ENCODE measurements around the gene ST13.

ST13 gene

DNA sequence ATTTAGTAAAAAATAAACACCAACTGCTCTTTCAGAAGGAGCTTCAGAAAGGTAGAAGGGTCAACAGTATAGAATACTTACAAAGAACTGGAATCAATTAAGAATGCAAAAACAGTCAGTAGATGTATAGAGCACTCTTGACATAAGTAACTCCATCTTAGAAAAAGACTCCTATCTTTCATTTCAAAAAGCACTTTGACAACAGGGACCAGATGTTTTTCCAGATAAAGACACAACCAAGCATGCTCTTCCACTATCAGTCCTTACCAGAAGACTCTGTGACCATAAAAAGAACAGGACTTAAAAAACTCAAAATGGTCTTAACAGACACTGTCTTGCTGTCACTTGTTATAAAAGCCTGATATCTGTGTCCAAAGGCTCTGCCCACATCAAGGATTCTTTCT lies 42.5 kb downstream of the ST13 start:
- Histone ChIP-seq H3K27ac (ENCODE audit: low read depth, low read length) (no peak overlapping the region), H3K9me3 (ENCODE audit: insufficient read depth, low read depth, low read length) (no peaks in the 10 kb centered on the region), H3K36me3 (ENCODE audit: insufficient read depth, low read length) (peaks cover 18% of the 10 kb centered on the region; the same call in 1 of the 2 replicates), H3K4me3 (ENCODE audit: low read length) (no peak overlapping the region), H3K4me1 (ENCODE audit: insufficient read depth, low read length) (peaks cover 8% of the 10 kb centered on the region; the same call in 1 of the 2 replicates), H3K9ac (ENCODE audit: low read depth, low read length) (no peak overlapping the region), H3K27me3 (ENCODE audit: insufficient read depth, low read length) (no peaks in the 10 kb centered on the region)

DNA sequence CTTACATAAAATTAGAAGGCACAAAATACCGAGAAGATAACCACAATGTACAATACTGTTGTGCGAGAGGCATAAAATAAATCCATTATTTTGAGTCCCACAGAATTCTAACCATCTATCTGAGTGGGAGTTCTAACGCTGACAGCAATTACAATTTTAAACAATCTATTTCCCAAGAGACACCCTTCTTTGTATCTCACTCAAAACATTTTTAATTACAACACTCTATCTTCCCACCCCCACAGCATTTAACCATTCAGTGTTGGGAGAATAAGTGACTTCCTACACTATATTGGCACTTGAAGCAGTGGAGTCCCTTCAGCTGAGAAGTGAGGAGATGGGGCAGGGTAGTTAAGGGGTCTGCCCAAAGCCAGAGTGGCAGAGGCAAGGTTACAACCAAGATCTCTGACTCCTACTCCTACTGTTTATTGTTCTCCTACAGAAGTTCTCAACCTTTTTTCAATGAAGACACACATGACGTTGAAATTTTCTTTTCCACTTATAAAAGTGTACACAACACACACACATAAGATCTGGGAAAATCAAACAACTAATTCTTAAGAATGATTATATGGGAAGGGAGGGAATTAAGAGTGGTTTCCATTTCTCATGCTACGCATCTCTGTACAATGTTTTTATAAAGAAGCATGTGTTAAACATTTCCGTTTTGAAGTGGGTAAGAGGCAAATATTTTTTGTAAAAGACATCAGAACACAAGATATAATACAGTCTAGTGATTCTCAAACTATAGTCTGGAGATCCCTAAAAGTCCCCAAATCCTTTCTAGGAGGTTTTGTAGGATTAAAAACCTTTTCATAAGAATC lies 48.2 kb downstream of the ST13 start:
- Histone ChIP-seq H3K9ac (ENCODE audit: low read depth, low read length) (no peak overlapping the region), H3K36me3 (ENCODE audit: insufficient read depth, low read length) (peaks cover 11% of the 10 kb centered on the region; the same call in 1 of the 2 replicates), H3K9me3 (ENCODE audit: insufficient read depth, low read depth, low read length) (no peaks in the 10 kb centered on the region), H3K4me1 (ENCODE audit: insufficient read depth, low read length) (no peaks in the 10 kb centered on the region), H3K27me3 (ENCODE audit: insufficient read depth, low read length) (no peaks in the 10 kb centered on the region), H3K4me3 (ENCODE audit: low read length) (no peak overlapping the region), H3K27ac (ENCODE audit: low read depth, low read length) (no peak overlapping the region)
- 72% methylated on average over 4 of the region's 6 CpGs for WGBS

DNA sequence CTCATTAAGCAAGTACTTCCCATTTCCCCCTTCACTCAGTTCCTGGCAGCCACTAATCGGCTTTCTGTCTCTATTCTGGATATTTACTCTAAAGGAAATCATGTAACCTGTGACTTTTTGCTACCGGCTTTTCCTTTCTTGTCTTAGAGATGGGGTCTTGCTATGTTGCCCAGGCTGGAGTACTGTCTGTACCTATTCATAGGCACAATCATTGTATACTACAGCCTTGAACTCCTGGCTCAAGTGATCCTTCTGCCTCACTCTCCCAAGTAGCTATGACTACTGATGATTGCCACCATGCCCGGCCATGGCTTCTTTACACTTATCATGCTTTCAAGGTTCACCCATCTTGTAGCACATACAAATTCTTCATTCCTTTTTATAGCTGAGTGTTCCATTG lies 49.7 kb downstream of the ST13 start:
- Histone ChIP-seq H3K36me3 (ENCODE audit: insufficient read depth, low read length) (peaks cover 6% of the 10 kb centered on the region; the same call in 1 of the 2 replicates), H3K9ac (ENCODE audit: low read depth, low read length) (no peak overlapping the region), H3K4me1 (ENCODE audit: insufficient read depth, low read length) (no peaks in the 10 kb centered on the region), H3K27ac (ENCODE audit: low read depth, low read length) (no peak overlapping the region), H3K9me3 (ENCODE audit: insufficient read depth, low read depth, low read length) (no peaks in the 10 kb centered on the region), H3K27me3 (ENCODE audit: insufficient read depth, low read length) (no peaks in the 10 kb centered on the region), H3K4me3 (ENCODE audit: low read length) (no peak overlapping the region)
- WGBS: 93% methylated on average over 3 of the region's 3 CpGs

DNA sequence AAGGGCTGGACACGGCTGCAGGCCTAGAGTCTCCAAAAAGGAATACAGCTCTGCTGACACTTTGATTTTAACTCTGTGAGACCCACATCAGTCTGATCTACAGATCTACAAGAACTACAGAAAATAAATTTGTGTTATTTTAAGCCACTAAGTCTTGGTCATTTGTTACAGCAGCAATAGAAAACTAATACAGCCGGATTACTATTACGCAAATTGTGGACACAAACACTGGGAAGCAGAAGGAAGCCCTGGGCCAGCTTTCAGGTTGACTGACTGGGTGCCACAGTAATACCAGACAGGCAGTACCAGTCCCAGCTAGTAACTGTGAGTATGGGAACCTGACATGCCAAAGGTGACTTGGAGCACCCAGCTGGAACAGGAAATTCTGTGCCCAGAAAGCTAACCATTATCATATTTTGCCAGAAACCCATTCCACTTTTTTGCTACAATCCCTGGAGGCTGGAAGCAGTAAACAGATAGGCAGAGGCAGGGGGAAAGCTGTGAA lies 50.7 kb downstream of the ST13 start:
- no peak overlapping the region for H3K4me3 ChIP-seq (ENCODE audit: low read length)
- no peaks in the 10 kb centered on the region for H3K4me1 ChIP-seq (ENCODE audit: insufficient read depth, low read length)
- H3K36me3 ChIP-seq (ENCODE audit: insufficient read depth, low read length): peaks cover 6% of the 10 kb centered on the region; the same call in 1 of the 2 replicates
- no peak overlapping the region for H3K9ac ChIP-seq (ENCODE audit: low read depth, low read length)
- H3K27me3 ChIP-seq (ENCODE audit: insufficient read depth, low read length): no peaks in the 10 kb centered on the region
- no peak overlapping the region for H3K27ac ChIP-seq (ENCODE audit: low read depth, low read length)
- no peaks in the 10 kb centered on the region for H3K9me3 ChIP-seq (ENCODE audit: insufficient read depth, low read depth, low read length)
- 92% methylated on average over 3 of the region's 3 CpGs for WGBS

DNA sequence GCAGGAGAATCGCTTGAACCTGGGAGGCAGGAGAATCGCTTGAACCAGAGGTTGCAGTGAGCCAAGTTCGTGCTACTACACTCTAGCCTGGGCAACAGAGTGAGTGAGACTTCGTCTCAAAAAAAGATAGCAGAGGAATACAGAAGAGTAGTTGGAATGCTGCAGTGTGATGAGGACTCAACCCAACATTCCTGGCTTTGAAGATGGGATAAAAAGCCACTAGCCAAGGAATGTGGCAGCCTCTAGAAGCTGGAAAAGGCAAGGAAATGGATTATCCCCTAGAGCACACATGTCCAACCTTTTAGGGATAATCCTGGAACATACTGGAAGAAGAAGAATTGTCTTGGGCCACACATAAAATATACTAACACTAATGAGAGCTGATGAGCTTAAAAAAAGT lies 51.2 kb downstream of the ST13 start:
- no peak overlapping the region for H3K4me3 ChIP-seq (ENCODE audit: low read length)
- WGBS: 90% methylated on average over 4 of the region's 4 CpGs
- H3K27me3 ChIP-seq (ENCODE audit: insufficient read depth, low read length): no peaks in the 10 kb centered on the region
- peaks cover 6% of the 10 kb centered on the region; the same call in 1 of the 2 replicates for H3K36me3 ChIP-seq (ENCODE audit: insufficient read depth, low read length)
- no peak overlapping the region for H3K9ac ChIP-seq (ENCODE audit: low read depth, low read length)
- H3K9me3 ChIP-seq (ENCODE audit: insufficient read depth, low read depth, low read length): no peaks in the 10 kb centered on the region
- no peak overlapping the region for H3K27ac ChIP-seq (ENCODE audit: low read depth, low read length)
- H3K4me1 ChIP-seq (ENCODE audit: insufficient read depth, low read length): no peaks in the 10 kb centered on the region

DNA sequence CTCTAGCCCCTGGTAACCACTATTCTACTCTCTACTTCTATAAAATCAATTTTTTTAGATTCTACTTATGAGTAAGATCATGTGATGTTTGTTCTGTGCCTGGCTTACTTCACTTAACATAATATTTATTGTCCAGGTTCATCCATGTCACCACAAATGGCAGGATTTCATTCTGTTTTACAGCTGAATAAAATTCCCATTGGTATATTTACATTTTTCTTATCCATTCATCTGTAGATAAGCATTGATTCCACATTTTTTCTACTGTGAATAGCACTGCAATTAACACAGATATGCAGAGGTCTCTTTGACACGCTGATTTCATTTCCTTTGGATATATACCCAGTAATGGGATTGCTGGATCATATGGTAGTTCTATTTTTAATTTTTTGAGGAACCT lies 53.1 kb downstream of the ST13 start:
- no peaks in the 10 kb centered on the region for H3K9me3 ChIP-seq (ENCODE audit: insufficient read depth, low read depth, low read length)
- H3K27me3 ChIP-seq (ENCODE audit: insufficient read depth, low read length): no peaks in the 10 kb centered on the region
- H3K36me3 ChIP-seq (ENCODE audit: insufficient read depth, low read length): peaks cover 6% of the 10 kb centered on the region; the same call in 1 of the 2 replicates
- no peak overlapping the region for H3K4me3 ChIP-seq (ENCODE audit: low read length)
- 100% methylated on average over 1 of the region's 1 CpG for WGBS
- H3K27ac ChIP-seq (ENCODE audit: low read depth, low read length): no peak overlapping the region
- H3K9ac ChIP-seq (ENCODE audit: low read depth, low read length): no peak overlapping the region
- no peaks in the 10 kb centered on the region for H3K4me1 ChIP-seq (ENCODE audit: insufficient read depth, low read length)

DNA sequence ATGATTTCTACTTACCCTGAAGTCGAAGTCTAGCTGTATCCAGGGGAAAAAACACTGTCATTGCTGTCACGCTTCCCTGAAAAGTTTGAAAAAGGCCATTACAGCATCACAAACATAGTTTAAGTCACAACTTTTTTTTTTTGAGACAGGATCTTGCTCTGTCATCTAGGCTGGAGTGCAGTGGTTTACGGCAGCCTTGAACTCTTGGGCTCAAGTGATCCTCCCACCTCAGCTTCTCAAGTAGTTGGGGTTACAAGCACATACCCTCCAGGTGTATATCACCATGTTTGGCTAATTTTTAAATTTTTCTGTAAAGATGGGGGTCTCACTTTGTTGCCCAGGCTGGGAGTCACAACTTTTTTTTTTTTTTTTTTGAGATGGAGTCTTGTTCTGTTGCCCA lies 57.4 kb downstream of the ST13 start:
- Histone ChIP-seq H3K27me3 (ENCODE audit: insufficient read depth, low read length) (no peaks in the 10 kb centered on the region), H3K9me3 (ENCODE audit: insufficient read depth, low read depth, low read length) (no peaks in the 10 kb centered on the region), H3K4me1 (ENCODE audit: insufficient read depth, low read length) (no peaks in the 10 kb centered on the region), H3K27ac (ENCODE audit: low read depth, low read length) (no peak overlapping the region), H3K4me3 (ENCODE audit: low read length) (no peak overlapping the region), H3K36me3 (ENCODE audit: insufficient read depth, low read length) (peaks cover 18% of the 10 kb centered on the region), H3K9ac (ENCODE audit: low read depth, low read length) (no peak overlapping the region)
- WGBS: 97% methylated on average over 2 of the region's 3 CpGs

DNA sequence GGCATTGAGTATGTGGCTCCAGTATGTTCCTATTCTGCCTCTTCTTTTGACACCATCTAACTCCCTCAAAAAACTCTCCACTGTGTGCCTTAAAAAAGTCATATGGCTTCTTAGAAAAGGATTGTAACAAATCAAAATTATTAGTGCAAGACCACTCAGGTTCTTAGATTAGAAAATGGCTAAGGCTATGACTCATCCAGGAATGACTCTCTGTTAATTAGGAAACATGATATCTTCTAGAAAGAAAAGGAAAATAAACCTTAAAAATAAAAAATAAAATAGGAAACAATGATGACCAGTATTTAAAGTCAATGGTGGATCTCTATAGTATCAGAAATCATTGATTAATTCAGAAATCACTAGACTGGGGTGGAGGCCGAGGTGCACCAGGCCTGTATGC lies 59.0 kb downstream of the ST13 start:
- peaks cover 32% of the 10 kb centered on the region for H3K36me3 ChIP-seq (ENCODE audit: insufficient read depth, low read length)
- no peak overlapping the region for H3K9ac ChIP-seq (ENCODE audit: low read depth, low read length)
- no peaks in the 10 kb centered on the region for H3K4me1 ChIP-seq (ENCODE audit: insufficient read depth, low read length)
- no peak overlapping the region for H3K4me3 ChIP-seq (ENCODE audit: low read length)
- H3K27ac ChIP-seq (ENCODE audit: low read depth, low read length): no peak overlapping the region
- no peaks in the 10 kb centered on the region for H3K9me3 ChIP-seq (ENCODE audit: insufficient read depth, low read depth, low read length)
- no peaks in the 10 kb centered on the region for H3K27me3 ChIP-seq (ENCODE audit: insufficient read depth, low read length)
- 94% methylated on average over 1 of the region's 1 CpG for WGBS

DNA sequence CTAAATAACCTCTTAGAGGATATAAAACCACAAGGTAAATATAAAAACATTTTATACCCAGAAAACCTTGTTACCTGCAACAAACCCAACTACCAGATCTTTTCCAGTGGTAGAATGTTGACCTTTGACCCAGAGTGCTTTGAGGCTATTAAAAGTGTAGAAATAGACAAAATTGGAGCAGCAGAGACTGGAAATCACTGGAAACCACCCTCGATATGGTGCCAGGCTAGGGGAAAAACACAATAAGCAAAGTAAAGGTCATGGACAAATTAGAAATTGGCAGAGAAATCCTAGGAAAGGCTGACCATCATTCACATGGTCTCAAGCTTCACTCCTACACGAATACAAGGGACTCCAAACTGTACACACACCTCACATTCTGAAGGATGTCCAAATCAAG lies 64.0 kb downstream of the ST13 start:
- H3K4me1 ChIP-seq (ENCODE audit: insufficient read depth, low read length): peaks cover 6% of the 10 kb centered on the region; the same call in 1 of the 2 replicates
- H3K4me3 ChIP-seq (ENCODE audit: low read length): no peak overlapping the region
- H3K36me3 ChIP-seq (ENCODE audit: insufficient read depth, low read length): peaks cover 68% of the 10 kb centered on the region
- no peaks in the 10 kb centered on the region for H3K27me3 ChIP-seq (ENCODE audit: insufficient read depth, low read length)
- WGBS: 95% methylated on average over 2 of the region's 2 CpGs
- no peaks in the 10 kb centered on the region for H3K9me3 ChIP-seq (ENCODE audit: insufficient read depth, low read depth, low read length)
- no peak overlapping the region for H3K9ac ChIP-seq (ENCODE audit: low read depth, low read length)
- no peak overlapping the region for H3K27ac ChIP-seq (ENCODE audit: low read depth, low read length)

DNA sequence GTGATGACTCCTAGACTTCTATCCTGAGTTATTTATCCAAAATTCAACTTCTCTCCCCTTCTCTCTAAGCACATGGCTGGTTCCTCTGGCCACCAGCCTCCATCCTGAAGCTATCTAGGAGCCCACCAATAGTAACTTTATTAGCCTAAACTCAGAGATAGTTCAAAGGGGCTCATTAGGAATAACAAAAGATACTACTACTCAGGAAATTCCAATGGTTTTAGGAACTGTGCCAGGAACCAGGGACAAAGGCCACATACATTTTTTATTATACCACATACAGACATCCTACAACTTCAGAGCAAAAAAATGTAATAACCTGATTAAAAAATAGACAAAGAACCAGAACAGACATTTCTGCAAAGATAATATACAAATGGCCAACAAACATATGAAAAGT lies 65.2 kb downstream of the ST13 start:
- no peak overlapping the region for H3K9ac ChIP-seq (ENCODE audit: low read depth, low read length)
- H3K4me3 ChIP-seq (ENCODE audit: low read length): no peak overlapping the region
- H3K4me1 ChIP-seq (ENCODE audit: insufficient read depth, low read length): peaks cover 6% of the 10 kb centered on the region; the same call in 1 of the 2 replicates
- no peak overlapping the region for H3K27ac ChIP-seq (ENCODE audit: low read depth, low read length)
- H3K36me3 ChIP-seq (ENCODE audit: insufficient read depth, low read length): peaks cover 71% of the 10 kb centered on the region
- H3K27me3 ChIP-seq (ENCODE audit: insufficient read depth, low read length): no peaks in the 10 kb centered on the region
- H3K9me3 ChIP-seq (ENCODE audit: insufficient read depth, low read depth, low read length): no peaks in the 10 kb centered on the region

DNA sequence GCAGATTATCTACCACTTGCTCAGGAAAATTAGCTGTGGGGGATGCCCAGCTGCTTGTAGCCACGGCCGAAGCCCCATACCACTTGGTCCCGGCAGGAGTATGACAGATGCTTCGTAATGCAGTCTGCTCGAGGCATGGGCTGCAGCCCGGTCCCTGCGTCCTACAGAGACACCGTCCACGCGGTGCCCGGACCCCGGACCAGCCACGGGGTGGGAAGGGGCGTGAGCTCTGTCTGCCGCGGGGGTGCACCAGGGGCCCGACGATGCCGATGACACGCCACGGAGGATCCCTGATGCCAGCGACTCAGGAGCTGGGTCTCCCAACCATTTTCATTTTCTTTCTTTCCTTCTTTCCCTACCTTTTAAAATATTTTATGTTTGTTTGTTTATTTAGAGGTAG lies 67.3 kb downstream of the ST13 start:
- Histone ChIP-seq H3K4me1 (ENCODE audit: insufficient read depth, low read length) (peaks cover 6% of the 10 kb centered on the region; the same call in 1 of the 2 replicates), H3K27me3 (ENCODE audit: insufficient read depth, low read length) (no peaks in the 10 kb centered on the region), H3K27ac (ENCODE audit: low read depth, low read length) (no peak overlapping the region), H3K9me3 (ENCODE audit: insufficient read depth, low read depth, low read length) (no peaks in the 10 kb centered on the region), H3K9ac (ENCODE audit: low read depth, low read length) (no peak overlapping the region), H3K36me3 (ENCODE audit: insufficient read depth, low read length) (peaks cover 70% of the 10 kb centered on the region), H3K4me3 (ENCODE audit: low read length) (no peak overlapping the region)
- 96% methylated on average over 22 of the region's 22 CpGs for WGBS

Measured in HUES64 (cell line).